GM21367 (cell line): Measurements from ENCODE around the gene OXER1.

ENCODE experiments used
- ATAC-seq: cut with Tn5 transposase; IDR thresholded peaks from one replicate; pipeline ENCODE4 v1.9.1; 2021; ENCODE audit not compliant: unreplicated experiment

Gene OXER1

GRCh38 chr2:42794271-42795046 is 30.5 kb upstream of the OXER1 start:
- no peak for ATAC-seq

- ATAC-seq: no peak
Observed at GRCh38 chr2:42793334-42794270, 29.7 kb upstream of the OXER1 start.

- ATAC-seq: no peak
Observed at GRCh38 chr2:42792583-42793333, 28.8 kb upstream of the OXER1 start, which contains the start of gene HAAO. Gene HAAO, minus strand, starts transcription at chr2:42792583. Its CDS starts 47 bp downstream, at chr2:42792536.

- ATAC-seq: no peak
Observed at GRCh38 chr2:42792087-42792582, 28.2 kb upstream of the OXER1 start.

GRCh38 chr2:42791606-42792005 is 27.7 kb upstream of the OXER1 start:
- ATAC-seq: no peak

- ATAC-seq: no peak
Observed at GRCh38 chr2:42789751-42790150, 25.8 kb upstream of the OXER1 start.

- no peak for ATAC-seq
Observed at GRCh38 chr2:42788882-42789281, 24.9 kb upstream of the OXER1 start.

GRCh38 chr2:42788478-42788793 is 24.5 kb upstream of the OXER1 start:
- no peak for ATAC-seq

GRCh38 chr2:42787788-42788477 is 24.0 kb upstream of the OXER1 start:
- ATAC-seq: no peak

GRCh38 chr2:42787424-42787787 is 23.5 kb upstream of the OXER1 start:
- no peak for ATAC-seq

GRCh38 chr2:42786561-42787345 is 22.8 kb upstream of the OXER1 start:
- no peak for ATAC-seq

- no peak for ATAC-seq
Observed at GRCh38 chr2:42784204-42784880, 20.4 kb upstream of the OXER1 start.

- no peak for ATAC-seq
Observed at GRCh38 chr2:42783511-42783910, 19.6 kb upstream of the OXER1 start.

GRCh38 chr2:42781181-42781580 is 17.2 kb upstream of the OXER1 start:
- ATAC-seq: no peak

- no peak for ATAC-seq
Observed at GRCh38 chr2:42777883-42778805, 14.2 kb upstream of the OXER1 start.

GRCh38 chr2:42775810-42776209 is 11.9 kb upstream of the OXER1 start:
- no peak for ATAC-seq

- peak; percentile 61 for ATAC-seq
Observed at GRCh38 chr2:42775186-42775585, 11.3 kb upstream of the OXER1 start.

- no peak for ATAC-seq
Observed at GRCh38 chr2:42771546-42772153, 7.7 kb upstream of the OXER1 start.
